Mucosa of rectum (tissue), 2 donors: ENCODE results near the gene SPOCD1.

ENCODE experiments used
- H3K27ac ChIP-seq, 2 donors: one replicate each; pipeline ENCODE4 v1.7.0; 2013; ENCODE audit warnings: inconsistent platforms in 2 of 2, low read depth in 2 of 2, low read length in 2 of 2
- H3K27me3 ChIP-seq, 2 donors: one replicate each; pipeline ENCODE4 v1.7.0; 2013; ENCODE audit warnings: low read length in 2 of 2; ENCODE audit not compliant: control insufficient read depth in 2 of 2, insufficient read depth in 2 of 2
- H3K36me3 ChIP-seq, 2 donors: one replicate each; pipeline ENCODE4 v1.7.0; 2013; ENCODE audit warnings: low read length in 2 of 2; ENCODE audit not compliant: control insufficient read depth in 2 of 2, insufficient read depth in 2 of 2
- H3K4me1 ChIP-seq, 2 donors: one replicate each; pipeline ENCODE4 v1.7.0; 2013; ENCODE audit warnings: low read length in 2 of 2, mild to moderate bottlenecking in 1 of 2; ENCODE audit not compliant: control insufficient read depth in 2 of 2, insufficient read depth in 2 of 2
- H3K4me3 ChIP-seq, 2 donors: one replicate each; pipeline ENCODE4 v1.7.0; 2013; ENCODE audit warnings: low read length in 2 of 2
- H3K9ac ChIP-seq, 2 donors: one replicate each; pipeline ENCODE4 v1.7.0; 2013; ENCODE audit warnings: low read length in 2 of 2, low read depth in 1 of 2, mild to moderate bottlenecking in 1 of 2
- H3K9me3 ChIP-seq, 2 donors: one replicate each; pipeline ENCODE4 v1.7.0; 2013; ENCODE audit warnings: low read length in 2 of 2; ENCODE audit not compliant: control insufficient read depth in 2 of 2
- donor health status: healthy.
- donor health status: Normal muscosa, but diverticular disease.

SPOCD1 gene

DNA sequence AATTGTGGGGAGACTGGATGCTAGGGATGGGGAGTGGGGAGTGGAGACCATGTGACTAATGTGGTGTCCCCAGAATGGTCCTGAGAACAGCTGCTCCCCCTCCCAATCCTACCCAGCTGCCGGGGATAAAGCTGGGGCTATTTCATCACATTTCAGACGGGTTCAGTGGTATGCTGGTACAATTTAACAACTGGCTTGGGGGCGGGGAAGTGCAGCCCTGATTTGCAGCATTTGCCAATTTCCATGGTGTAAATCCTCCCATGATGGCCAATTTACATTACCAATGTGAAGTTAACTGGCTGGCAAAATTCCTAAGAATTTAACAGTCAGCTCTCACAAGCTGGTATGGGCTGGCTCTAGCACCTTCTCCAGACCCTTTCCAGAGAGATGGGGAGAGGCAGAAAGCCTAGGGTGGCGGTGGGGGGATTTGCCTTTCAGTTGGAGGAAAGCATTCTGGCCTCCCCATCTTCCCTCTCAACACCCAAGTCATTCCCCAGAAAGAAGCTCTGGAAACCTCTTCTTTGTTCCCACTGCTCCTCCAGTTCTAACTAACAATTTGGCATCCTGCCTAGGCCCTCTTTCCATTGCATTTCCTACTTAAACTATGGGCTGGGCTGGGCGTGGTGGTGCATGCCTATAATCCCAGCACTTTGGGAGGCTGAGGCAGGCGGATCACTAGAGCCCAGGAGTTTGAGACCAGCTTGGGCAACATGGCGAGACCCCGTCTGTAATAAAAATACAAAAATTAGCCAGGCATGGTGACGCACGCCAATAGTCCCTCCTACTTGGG is 40.4 kb downstream of the SPOCD1 start:
- no peaks in the 10 kb centered on the region for H3K9me3 ChIP-seq
- H3K36me3 ChIP-seq, result no peaks in the 10 kb centered on the region
- peaks cover 40 to 49% of the 10 kb centered on the region in 2 donors for H3K27me3 ChIP-seq
- no peak overlapping the region for H3K27ac ChIP-seq
- peaks cover 10 to 13% of the 10 kb centered on the region in 2 donors for H3K4me1 ChIP-seq
- H3K4me3 ChIP-seq, result no peak overlapping the region
- H3K9ac ChIP-seq, result no peak overlapping the region

DNA sequence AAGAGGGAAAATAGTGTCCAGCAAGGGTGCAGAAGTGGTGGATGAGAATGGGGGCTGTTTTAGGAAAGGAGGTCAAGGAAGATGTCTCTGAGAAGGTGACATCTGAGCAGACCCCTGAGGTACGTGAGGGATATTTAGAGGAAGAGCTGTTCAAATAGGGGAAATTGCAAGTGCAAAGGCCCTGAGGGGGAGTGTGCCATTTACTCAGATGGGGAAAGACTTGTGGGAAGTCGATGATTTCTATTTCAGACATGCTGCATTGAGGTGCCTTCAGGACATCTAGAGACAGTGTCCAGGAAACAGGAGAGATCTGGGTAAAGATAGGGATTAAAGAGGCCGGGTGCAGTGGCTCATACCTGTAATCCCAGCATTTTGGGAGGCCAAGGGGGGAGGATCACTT is 41.3 kb downstream of the SPOCD1 start:
- H3K27me3 ChIP-seq, result peaks cover 45 to 49% of the 10 kb centered on the region in 2 donors
- H3K9me3 ChIP-seq, result no peaks in the 10 kb centered on the region
- H3K4me1 ChIP-seq, result peaks cover 10 to 13% of the 10 kb centered on the region in 2 donors
- H3K4me3 ChIP-seq, result no peak overlapping the region
- H3K36me3 ChIP-seq, result no peaks in the 10 kb centered on the region
- no peak overlapping the region for H3K9ac ChIP-seq
- no peak overlapping the region for H3K27ac ChIP-seq

DNA sequence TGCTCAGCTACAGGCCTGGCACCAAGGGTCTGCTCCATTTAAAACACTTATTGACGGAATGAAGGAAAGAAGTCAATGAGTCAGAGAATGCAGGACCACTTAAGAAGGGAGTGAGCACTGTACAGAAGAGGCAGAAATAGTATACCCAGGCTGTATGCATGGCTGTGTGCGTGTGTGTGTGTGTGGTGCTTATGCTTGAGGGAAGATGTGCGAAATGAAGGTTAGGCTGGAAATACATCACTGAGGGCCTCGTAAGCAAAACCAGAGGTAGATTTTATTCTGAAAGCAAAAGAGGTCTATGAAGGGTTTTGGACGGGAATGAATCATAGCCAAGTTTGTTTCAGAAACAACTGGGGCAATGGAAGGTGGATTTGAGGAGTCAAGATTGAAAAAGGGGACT is 42.0 kb downstream of the SPOCD1 start:
- Histone ChIP-seq H3K27me3 (peaks cover 42 to 49% of the 10 kb centered on the region in 2 donors), H3K27ac (no peak overlapping the region), H3K4me1 (peaks cover 13 to 14% of the 10 kb centered on the region in 2 donors)

DNA sequence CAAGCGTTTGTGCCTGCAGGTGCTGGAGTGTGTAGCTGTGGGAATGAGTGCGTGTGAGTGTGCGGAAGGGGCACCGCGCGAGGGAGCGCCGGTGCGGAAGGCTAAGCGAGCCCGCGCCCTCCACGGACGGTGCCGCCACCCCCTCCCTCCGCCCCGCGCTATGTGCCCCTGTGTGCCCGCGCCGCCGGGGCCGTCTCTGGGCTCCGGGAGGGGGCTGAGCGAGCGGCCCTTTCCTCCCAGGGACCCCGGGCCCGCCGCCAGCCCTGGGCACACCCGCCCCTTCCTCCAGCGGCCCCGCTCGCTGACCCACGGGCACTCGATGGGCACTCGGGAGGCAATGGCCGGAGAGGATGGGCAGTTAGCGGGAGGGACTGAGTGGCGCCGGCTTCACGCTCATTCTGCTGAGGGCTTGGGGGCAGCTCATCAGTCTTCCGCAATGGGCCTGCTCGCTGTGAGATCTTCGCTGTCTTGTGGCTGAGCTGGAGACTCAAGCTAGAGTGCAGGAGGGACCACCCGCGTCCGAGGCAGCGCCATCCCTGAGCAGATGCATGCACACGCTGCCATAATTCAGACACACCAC is 43.1 kb downstream of the SPOCD1 start:
- Histone ChIP-seq H3K4me3 (peak overlapping the region; percentile 1 to 57), H3K9ac (no peak overlapping the region), H3K27me3 (peaks cover 41 to 49% of the 10 kb centered on the region in 2 donors), H3K36me3 (no peaks in the 10 kb centered on the region), H3K27ac (no peak overlapping the region), H3K4me1 (peaks cover 14 to 16% of the 10 kb centered on the region in 2 donors), H3K9me3 (no peaks in the 10 kb centered on the region)

More for the DNA sequence above, 42.0 kb downstream of the SPOCD1 start:
- Histone ChIP-seq H3K9me3 (no peaks in the 10 kb centered on the region), H3K9ac (no peak overlapping the region), H3K4me3 (no peak overlapping the region), H3K36me3 (no peaks in the 10 kb centered on the region)

DNA sequence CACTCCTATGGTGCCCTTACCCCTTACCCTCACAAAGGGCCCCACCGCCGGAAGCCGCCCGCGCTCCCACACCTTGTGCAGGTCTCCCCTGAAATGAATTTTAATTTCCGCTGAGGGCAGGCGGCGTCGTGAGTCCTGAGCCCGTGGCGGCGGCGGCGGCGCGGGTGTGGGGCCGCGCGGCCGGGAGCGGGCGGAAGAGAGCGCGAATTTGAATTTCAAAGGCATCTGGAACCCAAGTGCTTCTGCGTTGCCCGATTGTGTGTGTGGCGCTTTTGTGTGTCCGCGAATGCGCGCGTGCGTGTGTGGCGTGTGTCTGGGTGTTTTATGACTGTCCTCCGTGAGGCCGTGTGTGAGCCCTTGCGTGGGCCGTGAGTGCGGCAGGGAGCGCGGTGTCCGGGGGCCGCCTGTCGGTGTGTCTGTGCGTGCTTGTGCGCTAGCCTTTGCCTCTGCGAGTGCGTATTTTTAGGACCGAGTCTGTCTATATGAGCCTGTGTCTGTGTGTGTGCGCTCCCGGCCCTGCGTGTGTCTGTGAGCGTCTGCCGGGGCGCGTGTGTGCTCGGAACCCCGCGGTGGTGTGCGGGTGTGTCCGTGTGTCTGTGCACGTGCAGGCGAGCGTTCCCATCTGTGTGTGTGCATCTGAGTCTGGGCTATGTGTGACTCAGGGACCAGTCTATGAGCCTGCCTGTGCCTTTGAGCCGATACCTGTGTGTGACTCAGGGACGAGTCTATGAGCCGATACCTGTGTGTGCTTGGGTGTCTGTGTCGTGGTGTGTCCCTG is 43.7 kb downstream of the SPOCD1 start:
- Histone ChIP-seq H3K27ac (no peak overlapping the region), H3K9ac (no peak overlapping the region), H3K4me1 (peaks cover 14 to 16% of the 10 kb centered on the region in 2 donors), H3K4me3 (peak overlapping the region; percentile 1 to 57), H3K36me3 (no peaks in the 10 kb centered on the region), H3K27me3 (peaks cover 45 to 48% of the 10 kb centered on the region in 2 donors), H3K9me3 (no peaks in the 10 kb centered on the region)

DNA sequence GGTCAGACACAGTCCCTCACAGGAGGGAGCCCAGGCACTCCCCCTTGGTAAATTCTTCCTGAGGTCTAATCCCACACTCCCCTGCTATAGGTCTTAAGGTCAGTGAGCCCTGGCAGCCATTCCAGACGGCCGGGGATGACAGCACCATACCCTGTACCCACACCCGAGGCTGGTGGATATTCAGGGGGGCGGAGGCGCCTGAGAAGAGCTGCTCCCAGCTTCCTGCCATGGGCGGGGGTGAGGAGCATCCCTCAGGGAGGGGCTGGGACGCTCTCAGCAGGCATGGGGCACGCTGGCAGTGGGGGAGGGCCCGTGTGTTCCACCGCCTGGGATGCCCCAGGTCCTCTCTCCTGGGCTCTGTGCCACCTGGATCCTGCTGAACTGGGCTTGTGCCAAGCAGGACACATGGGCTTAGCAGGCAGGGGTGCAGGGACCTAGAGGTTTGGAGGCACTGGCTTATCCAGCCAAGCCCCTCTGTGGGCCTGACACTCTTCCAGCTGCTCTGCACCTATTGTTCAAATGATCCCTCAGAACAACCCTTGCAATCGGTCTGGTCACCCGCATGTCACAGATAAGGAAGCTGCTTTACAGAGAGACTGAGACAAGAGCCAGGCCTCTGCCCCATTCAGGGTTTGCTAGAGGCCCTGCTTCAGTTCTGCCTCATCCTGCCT is 46.0 kb downstream of the SPOCD1 start:
- Histone ChIP-seq H3K27ac (no peak overlapping the region), H3K27me3 (peaks cover 40 to 46% of the 10 kb centered on the region in 2 donors), H3K9me3 (no peaks in the 10 kb centered on the region), H3K4me3 (no peak overlapping the region), H3K9ac (no peak overlapping the region), H3K4me1 (peaks cover 16% of the 10 kb centered on the region in 2 donors), H3K36me3 (no peaks in the 10 kb centered on the region)

DNA sequence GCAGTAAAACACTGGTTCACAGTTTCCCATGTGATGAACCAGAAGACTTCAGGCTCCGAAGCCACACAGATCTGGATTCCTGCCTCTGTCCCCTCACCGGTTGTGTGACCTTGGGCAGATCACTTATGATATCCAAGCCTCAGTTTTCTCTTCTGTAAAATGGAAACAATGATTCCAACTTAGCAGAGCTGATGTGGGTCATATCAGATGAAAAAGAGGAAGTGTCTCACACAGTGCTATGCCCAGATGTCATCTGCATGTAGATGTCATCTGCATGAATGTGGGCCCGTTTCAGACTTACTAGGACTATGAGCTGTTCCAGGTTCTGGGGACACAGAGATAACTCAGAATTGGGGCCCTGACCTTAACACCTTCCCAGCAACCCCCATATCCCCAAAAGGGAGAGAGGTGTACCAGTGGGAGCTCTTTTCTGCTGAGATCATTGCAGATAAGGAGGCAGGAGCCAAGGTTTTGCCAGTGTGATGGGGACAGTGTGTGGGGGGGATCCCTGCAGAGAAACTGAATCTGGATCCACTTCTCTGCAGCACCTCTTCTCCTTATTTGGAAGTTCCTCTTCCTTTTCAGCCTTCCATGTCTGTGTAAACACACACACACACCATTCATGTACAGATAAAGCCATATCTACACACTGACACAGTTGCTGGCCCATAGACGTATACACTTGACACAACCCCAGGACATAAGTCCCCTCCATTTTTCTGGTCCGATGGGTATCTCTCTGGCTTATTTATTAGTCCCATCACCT is 46.7 kb downstream of the SPOCD1 start:
- Histone ChIP-seq H3K4me1 (peaks cover 20 to 22% of the 10 kb centered on the region in 2 donors), H3K36me3 (no peaks in the 10 kb centered on the region), H3K9me3 (no peaks in the 10 kb centered on the region), H3K4me3 (no peak overlapping the region), H3K27me3 (peaks cover 41 to 44% of the 10 kb centered on the region in 2 donors), H3K9ac (no peak overlapping the region), H3K27ac (no peak overlapping the region)

DNA sequence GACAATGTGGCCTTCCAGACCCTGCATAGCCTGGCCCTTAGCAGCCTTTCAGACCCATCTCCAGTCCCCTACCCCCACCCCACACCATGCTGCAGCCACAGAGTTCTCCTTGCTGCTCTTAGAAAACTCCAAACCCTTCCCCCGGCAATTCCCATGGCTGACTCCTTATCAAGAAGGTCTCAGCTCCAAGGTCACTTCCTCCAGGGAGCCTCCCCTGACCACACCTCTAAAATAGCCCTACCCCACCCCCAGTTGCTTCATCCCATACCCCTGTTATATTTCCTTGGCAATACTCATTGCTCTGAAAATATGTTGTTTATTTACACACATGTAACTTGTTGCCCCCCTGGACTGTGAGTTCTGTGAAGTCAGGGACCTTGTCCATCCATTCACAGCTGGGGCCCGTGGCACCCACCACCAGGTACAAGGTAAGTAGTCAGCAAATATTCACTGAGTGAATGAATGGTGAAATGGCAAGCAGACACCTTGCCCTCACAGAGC is 47.4 kb downstream of the SPOCD1 start:
- peaks cover 35 to 37% of the 10 kb centered on the region in 2 donors for H3K27me3 ChIP-seq
- no peak overlapping the region for H3K9ac ChIP-seq
- H3K4me1 ChIP-seq, result peaks cover 22% of the 10 kb centered on the region in 2 donors
- no peaks in the 10 kb centered on the region for H3K9me3 ChIP-seq
- H3K4me3 ChIP-seq, result no peak overlapping the region
- H3K36me3 ChIP-seq, result no peaks in the 10 kb centered on the region
- no peak overlapping the region for H3K27ac ChIP-seq

DNA sequence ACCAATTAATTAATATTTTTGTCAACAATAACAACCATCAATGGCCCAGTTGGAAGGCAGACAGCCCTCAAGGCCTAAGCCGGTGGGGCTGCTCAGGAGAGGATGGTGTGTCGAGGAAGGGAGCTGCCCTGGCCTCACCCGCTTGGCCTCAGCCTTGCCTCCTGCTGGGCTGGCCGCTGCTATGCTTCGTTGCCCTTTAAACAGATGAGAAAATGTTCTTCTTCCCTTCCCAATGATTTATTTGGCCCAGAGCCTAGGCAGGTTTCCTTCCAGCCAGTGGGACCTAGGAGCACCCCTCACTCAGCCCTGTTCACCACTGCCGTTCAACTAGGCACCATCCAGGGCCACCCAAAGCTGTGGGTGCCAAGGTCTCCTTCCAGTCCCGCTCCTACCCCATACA is 48.6 kb downstream of the SPOCD1 start:
- peaks cover 29 to 33% of the 10 kb centered on the region in 2 donors for H3K27me3 ChIP-seq
- H3K9ac ChIP-seq, result no peak overlapping the region
- H3K4me3 ChIP-seq, result no peak overlapping the region
- no peaks in the 10 kb centered on the region for H3K36me3 ChIP-seq
- no peaks in the 10 kb centered on the region for H3K9me3 ChIP-seq
- peaks cover 18 to 22% of the 10 kb centered on the region in 2 donors for H3K4me1 ChIP-seq
- H3K27ac ChIP-seq, result no peak overlapping the region
